ENCODE measurements around the gene DMP1.

Gene DMP1

DNA sequence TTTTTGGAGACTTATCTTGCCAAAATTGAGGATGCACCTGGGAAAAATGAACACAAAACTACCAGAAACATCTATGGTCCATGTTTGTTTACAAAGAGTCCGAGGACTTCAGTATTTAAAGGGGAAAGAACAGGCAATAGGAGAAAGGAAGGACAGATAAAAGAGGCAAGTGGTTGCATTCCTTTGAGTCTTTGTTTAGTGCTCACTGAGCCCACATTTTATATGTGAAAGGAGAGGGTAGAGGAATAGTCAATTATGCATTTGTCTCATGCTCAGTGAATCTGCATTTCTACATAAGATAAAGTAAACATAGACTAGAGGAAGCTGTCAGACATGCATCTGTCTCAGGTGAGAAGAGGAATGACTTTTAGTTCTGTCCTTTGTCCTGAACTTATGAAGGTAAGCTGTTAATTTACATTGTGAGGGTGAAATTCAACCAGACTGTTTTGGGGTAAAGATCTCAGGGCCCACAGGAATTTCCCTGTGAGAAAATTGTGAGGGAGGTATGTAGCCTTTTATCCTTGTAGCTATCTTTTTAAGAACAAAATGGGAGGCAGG is 4.5 kb downstream of the DMP1 start:
- TF ChIP-seq SIN3A (IDR thresholded peaks at IDR 0.05; ENCODE audit: borderline replicate concordance, insufficient read depth, low read length), result no peak
- TF ChIP-seq TAF1 (IDR thresholded peaks at IDR 0.05; ENCODE audit: borderline replicate concordance, insufficient read depth, low read length), result no peak
- TF ChIP-seq POLR2AphosphoS5 (IDR thresholded peaks at IDR 0.05; ENCODE audit: low read depth, low read length), result no peak
- TF ChIP-seq, protein P1, sequence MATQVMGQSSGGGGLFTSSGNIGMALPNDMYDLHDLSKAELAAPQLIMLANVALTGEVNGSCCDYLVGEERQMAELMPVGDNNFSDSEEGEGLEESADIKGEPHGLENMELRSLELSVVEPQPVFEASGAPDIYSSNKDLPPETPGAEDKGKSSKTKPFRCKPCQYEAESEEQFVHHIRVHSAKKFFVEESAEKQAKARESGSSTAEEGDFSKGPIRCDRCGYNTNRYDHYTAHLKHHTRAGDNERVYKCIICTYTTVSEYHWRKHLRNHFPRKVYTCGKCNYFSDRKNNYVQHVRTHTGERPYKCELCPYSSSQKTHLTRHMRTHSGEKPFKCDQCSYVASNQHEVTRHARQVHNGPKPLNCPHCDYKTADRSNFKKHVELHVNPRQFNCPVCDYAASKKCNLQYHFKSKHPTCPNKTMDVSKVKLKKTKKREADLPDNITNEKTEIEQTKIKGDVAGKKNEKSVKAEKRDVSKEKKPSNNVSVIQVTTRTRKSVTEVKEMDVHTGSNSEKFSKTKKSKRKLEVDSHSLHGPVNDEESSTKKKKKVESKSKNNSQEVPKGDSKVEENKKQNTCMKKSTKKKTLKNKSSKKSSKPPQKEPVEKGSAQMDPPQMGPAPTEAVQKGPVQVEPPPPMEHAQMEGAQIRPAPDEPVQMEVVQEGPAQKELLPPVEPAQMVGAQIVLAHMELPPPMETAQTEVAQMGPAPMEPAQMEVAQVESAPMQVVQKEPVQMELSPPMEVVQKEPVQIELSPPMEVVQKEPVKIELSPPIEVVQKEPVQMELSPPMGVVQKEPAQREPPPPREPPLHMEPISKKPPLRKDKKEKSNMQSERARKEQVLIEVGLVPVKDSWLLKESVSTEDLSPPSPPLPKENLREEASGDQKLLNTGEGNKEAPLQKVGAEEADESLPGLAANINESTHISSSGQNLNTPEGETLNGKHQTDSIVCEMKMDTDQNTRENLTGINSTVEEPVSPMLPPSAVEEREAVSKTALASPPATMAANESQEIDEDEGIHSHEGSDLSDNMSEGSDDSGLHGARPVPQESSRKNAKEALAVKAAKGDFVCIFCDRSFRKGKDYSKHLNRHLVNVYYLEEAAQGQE (IDR thresholded peaks at IDR 0.05; ENCODE audit: insufficient read depth in 1 of 2, low read depth in 2 of 2, low read length in 2 of 2), result no peak; a peak in 1 of 4 replicates
- TF ChIP-seq FOXP2 (optimal IDR thresholded peaks at IDR 0.05; ENCODE audit: borderline replicate concordance, extremely low read depth, extremely low read length, insufficient read depth), result no peak

DNA sequence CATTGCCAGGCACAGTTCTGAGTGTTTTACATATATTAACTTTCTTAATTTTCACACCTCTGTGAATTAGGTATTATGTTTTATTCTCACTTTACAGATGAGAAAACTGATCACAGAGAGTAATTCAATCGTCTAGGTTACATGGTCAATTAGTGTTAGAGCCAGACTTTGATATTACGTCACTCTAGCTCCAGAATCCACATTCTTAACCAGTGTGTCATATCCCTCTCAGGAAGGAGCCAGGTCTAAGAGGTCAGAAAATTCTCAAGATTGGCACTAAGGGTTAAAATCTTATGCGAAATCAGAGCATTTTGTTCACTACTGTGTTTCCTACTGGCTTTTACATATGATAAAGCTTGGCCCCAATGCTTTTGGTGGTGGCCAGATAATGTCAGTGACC is 7.4 kb downstream of the DMP1 start:
- TF ChIP-seq TAF1 (IDR thresholded peaks at IDR 0.05; ENCODE audit: borderline replicate concordance, insufficient read depth, low read length) (no peak), FOXP2 (optimal IDR thresholded peaks at IDR 0.05; ENCODE audit: borderline replicate concordance, extremely low read depth, extremely low read length, insufficient read depth) (no peak), SIN3A (IDR thresholded peaks at IDR 0.05; ENCODE audit: borderline replicate concordance, insufficient read depth, low read length) (no peak), POLR2AphosphoS5 (IDR thresholded peaks at IDR 0.05; ENCODE audit: low read depth, low read length) (no peak)
- TF ChIP-seq, protein P1 (IDR thresholded peaks at IDR 0.05; ENCODE audit: insufficient read depth in 1 of 2, low read depth in 2 of 2, low read length in 2 of 2), result no peak

DNA sequence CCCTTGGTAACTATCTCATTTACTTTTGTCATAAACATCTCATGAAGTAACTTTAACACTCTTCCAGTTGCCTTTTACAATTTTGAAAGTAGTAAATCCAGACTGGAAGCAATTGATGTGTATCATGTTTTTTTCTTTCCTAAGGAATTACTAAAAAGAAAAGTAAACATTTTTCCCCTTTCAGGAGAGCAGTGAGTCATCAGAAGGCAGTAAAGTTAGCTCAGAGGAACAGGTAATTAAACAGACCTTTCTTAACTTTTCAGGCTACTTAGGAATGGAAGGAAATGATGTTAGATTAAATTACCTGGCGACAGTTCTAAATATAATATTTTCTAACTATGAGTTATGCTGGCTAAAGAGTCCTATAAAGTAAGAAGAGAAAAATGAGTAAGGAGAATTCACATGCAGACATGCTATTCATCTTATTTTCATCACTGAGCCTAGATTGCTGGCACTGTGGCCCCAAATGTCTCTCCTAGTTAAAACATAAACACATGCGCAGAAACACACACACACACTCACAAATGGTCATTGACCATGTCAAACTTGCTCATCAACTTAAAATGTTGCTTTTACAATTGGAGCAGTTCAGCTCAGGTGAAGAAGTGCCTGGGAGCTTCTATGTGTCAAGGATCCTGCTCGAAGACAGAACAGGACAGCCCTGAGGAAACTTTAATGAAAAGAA is 9.3 kb downstream of the DMP1 start:
- TF ChIP-seq, protein P1 (IDR thresholded peaks at IDR 0.05; ENCODE audit: insufficient read depth in 1 of 2, low read depth in 2 of 2, low read length in 2 of 2), result no peak
- TF ChIP-seq TAF1 (IDR thresholded peaks at IDR 0.05; ENCODE audit: borderline replicate concordance, insufficient read depth, low read length), result no peak
- TF ChIP-seq FOXP2 (optimal IDR thresholded peaks at IDR 0.05; ENCODE audit: borderline replicate concordance, extremely low read depth, extremely low read length, insufficient read depth), result no peak
- no peak for TF ChIP-seq SIN3A (IDR thresholded peaks at IDR 0.05; ENCODE audit: borderline replicate concordance, insufficient read depth, low read length)
- no peak for TF ChIP-seq POLR2AphosphoS5 (IDR thresholded peaks at IDR 0.05; ENCODE audit: low read depth, low read length)

DNA sequence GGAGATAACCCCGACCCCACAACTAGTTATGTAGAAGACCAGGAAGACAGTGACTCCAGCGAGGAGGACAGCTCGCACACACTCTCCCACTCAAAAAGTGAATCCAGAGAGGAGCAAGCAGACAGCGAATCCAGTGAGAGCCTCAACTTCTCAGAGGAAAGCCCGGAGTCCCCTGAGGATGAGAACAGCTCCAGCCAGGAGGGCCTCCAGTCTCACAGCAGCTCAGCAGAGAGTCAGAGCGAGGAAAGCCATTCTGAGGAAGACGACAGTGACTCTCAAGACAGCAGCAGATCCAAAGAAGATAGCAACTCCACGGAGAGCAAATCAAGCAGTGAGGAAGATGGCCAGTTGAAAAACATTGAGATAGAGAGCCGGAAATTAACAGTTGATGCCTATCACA is 12.8 kb downstream of the DMP1 start:
- TF ChIP-seq FOXP2 (optimal IDR thresholded peaks at IDR 0.05; ENCODE audit: borderline replicate concordance, extremely low read depth, extremely low read length, insufficient read depth), result no peak
- TF ChIP-seq SIN3A (IDR thresholded peaks at IDR 0.05; ENCODE audit: borderline replicate concordance, insufficient read depth, low read length), result no peak
- TF ChIP-seq POLR2AphosphoS5 (IDR thresholded peaks at IDR 0.05; ENCODE audit: low read depth, low read length), result no peak
- TF ChIP-seq, protein P1 (IDR thresholded peaks at IDR 0.05; ENCODE audit: insufficient read depth in 1 of 2, low read depth in 2 of 2, low read length in 2 of 2), result no peak
- TF ChIP-seq TAF1 (IDR thresholded peaks at IDR 0.05; ENCODE audit: borderline replicate concordance, insufficient read depth, low read length), result no peak
